GM19238 (cell line): Measurements from ENCODE around the gene PIWIL4.
"Not testable (repeated sequence)": the region's sequence is repeated elsewhere in the genome, so short reads cannot be mapped to it uniquely, and the experiment has no call there.

Experiments used
- DNase-seq: peaks from one replicate; pipeline ENCODE4 v3.0.0; 2011; ENCODE audit warnings: low spot score; ENCODE audit not compliant: insufficient read length

Gene PIWIL4

GRCh38 chr11:94546886-94547285 lies 20.3 kb upstream of the PIWIL4 start:
- DNase-seq, result no peak

GRCh38 chr11:94549146-94549545 lies 18.0 kb upstream of the PIWIL4 start:
- DNase-seq, result no peak

GRCh38 chr11:94550513-94550912 lies 16.7 kb upstream of the PIWIL4 start:
- no peak for DNase-seq

- DNase-seq, result no peak
These were observed 13.2 kb upstream of the PIWIL4 start for GRCh38 chr11:94553938-94554337.

- not testable (repeated sequence) for DNase-seq
These were observed 11.3 kb upstream of the PIWIL4 start for GRCh38 chr11:94555752-94556329.

GRCh38 chr11:94557421-94557820 lies 9.7 kb upstream of the PIWIL4 start:
- DNase-seq, result no peak

GRCh38 chr11:94557992-94558391 lies 9.2 kb upstream of the PIWIL4 start:
- DNase-seq, result no peak

- DNase-seq, result no peak
These were observed 8.7 kb upstream of the PIWIL4 start for GRCh38 chr11:94558468-94558867.

- no peak for DNase-seq
These were observed 8.2 kb upstream of the PIWIL4 start for GRCh38 chr11:94558932-94559331.

GRCh38 chr11:94559361-94559760 lies 7.8 kb upstream of the PIWIL4 start:
- no peak for DNase-seq

GRCh38 chr11:94560834-94561233 lies 6.3 kb upstream of the PIWIL4 start:
- DNase-seq, result no peak

- DNase-seq, result no peak
These were observed 3.9 kb upstream of the PIWIL4 start for GRCh38 chr11:94563176-94563847.

GRCh38 chr11:94563848-94564467 lies 3.2 kb upstream of the PIWIL4 start:
- DNase-seq, result no peak

GRCh38 chr11:94568200-94568599 lies 1.0 kb downstream of the PIWIL4 start:
- no peak for DNase-seq

- DNase-seq, result no peak
These were observed 1.5 kb downstream of the PIWIL4 start for GRCh38 chr11:94568717-94569116.

- not testable (repeated sequence) for DNase-seq
These were observed 5.8 kb downstream of the PIWIL4 start for GRCh38 chr11:94572975-94573374.

GRCh38 chr11:94574193-94574961 lies 7.2 kb downstream of the PIWIL4 start:
- DNase-seq, result no peak

- DNase-seq, result no peak
These were observed 9.1 kb downstream of the PIWIL4 start for GRCh38 chr11:94576306-94576705.

GRCh38 chr11:94577841-94578240 lies 10.7 kb downstream of the PIWIL4 start:
- DNase-seq, result no peak

GRCh38 chr11:94581926-94582325 lies 14.8 kb downstream of the PIWIL4 start:
- DNase-seq, result no peak

GRCh38 chr11:94583213-94583865 lies 16.2 kb downstream of the PIWIL4 start:
- DNase-seq, result no peak
